Measurements from ENCODE around the gene WNT3. TPM values are rescaled to one million over a fixed set of nuclear protein-coding genes. Genes with fewer than 3 reads are reported as not detected.
"Not testable (repeated sequence)": the region's sequence is repeated elsewhere in the genome, so short reads cannot be mapped to it uniquely, and the experiment has no call there.

Gene WNT3
- total and polyA plus RNA-seq, 10 of the 15 experiments (the other 5 are each of a cell fraction or from before 2014, with no cell fraction given) = 0.01 to 0.03 TPM; not detected in 8

- ChIA-PET SMC1A (ENCODE audit: uncharacterized antibody, unreplicated experiment) (no interaction called here), RAD21 (ENCODE audit: unreplicated experiment) (no interaction called here), CTCF (no interaction called here), POLR2A (interaction anchor here (0.6 kb wide), 1 partner anchor 9 kb away, joined by 4 read pairs; no protein-coding TSS in a partner anchor)
- H3K27ac ChIP-seq (ENCODE audit: control insufficient read depth, insufficient read depth) = no peak overlapping the region
- FAIRE-seq (no peak), ATAC-seq (no peak), DNase-seq (ENCODE audit: low read depth, low spot score) (no peak)
- no peaks in the 10 kb centered on the region; the same call in 2 of the 3 replicates for H3K9me3 ChIP-seq (replicated peaks; ENCODE audit: control insufficient read depth, insufficient read depth, low read length)
- H3K4me1 ChIP-seq (ENCODE audit: control insufficient read depth, insufficient read depth, low read length) = no peaks in the 10 kb centered on the region
- 33% methylated on average over 5 of the region's 5 CpGs for WGBS (ENCODE audit: insufficient coverage, insufficient replicate concordance, low lambda C conversion rate, missing lambda C conversion rate)
- H4K20me1 ChIP-seq (ENCODE audit: control insufficient read depth, insufficient read depth) = no peaks in the 10 kb centered on the region
- no peak overlapping the region for H2AFZ ChIP-seq (ENCODE audit: control insufficient read depth, low read depth, low read length)
- TF ChIP-seq CBFB (IDR thresholded peaks at IDR 0.05; ENCODE audit: low read depth) (no peak), NR2C1 (IDR thresholded peaks at IDR 0.05) (no peak), TCF12 (IDR thresholded peaks at IDR 0.05; ENCODE audit: low read depth, low read length) (no peak), SKIL (IDR thresholded peaks at IDR 0.05; ENCODE audit: low read depth, poor library complexity, severe bottlenecking) (no peak), SIN3A (IDR thresholded peaks at IDR 0.05; ENCODE audit: low read depth, low read length) (no peak), ATF3 (IDR thresholded peaks at IDR 0.05; ENCODE audit: borderline replicate concordance, extremely low read depth, low read depth, low read length) (no peak), EZH2 (IDR thresholded peaks at IDR 0.05; ENCODE audit: borderline replicate concordance, control insufficient read depth, low read depth, low read length) (no peak), HDAC6 (IDR thresholded peaks at IDR 0.05; ENCODE audit: unreplicated experiment) (no peak), REST (IDR thresholded peaks at IDR 0.05; ENCODE audit: low read depth, low read length) (no peak), ZZZ3 (IDR thresholded peaks at IDR 0.05; ENCODE audit: control insufficient read depth, insufficient read length, low read depth) (no peak), RBBP5 (conservative IDR thresholded peaks at IDR 0.05) (no peak)
- no peaks in the 10 kb centered on the region for H3K36me3 ChIP-seq (ENCODE audit: control insufficient read depth in 2 of 2, insufficient read depth in 2 of 2, low read length in 1 of 2)
- H3K9ac ChIP-seq (ENCODE audit: control insufficient read depth, insufficient read depth, low read length) = no peak overlapping the region
- peaks cover 0 to 3% of the 10 kb centered on the region in 2 experiments; a peak in 3 of 4 replicates for H3K27me3 ChIP-seq (replicated peaks in 1 of 2; ENCODE audit: control insufficient read depth in 2 of 2, insufficient read depth in 2 of 2, low read length in 1 of 2)
- no peaks in the 10 kb centered on the region for H3K79me2 ChIP-seq (ENCODE audit: control insufficient read depth, insufficient read depth, low read length)
- H3K4me2 ChIP-seq (ENCODE audit: control insufficient read depth, insufficient read depth) = no peak overlapping the region
- no peak overlapping the region for H3K4me3 ChIP-seq
- no TSS peak for BruUV-seq (replicated peaks)
- in situ Hi-C loops (cut with MboI) (loop anchor here (10.0 kb wide), 2 partner anchors 61 to 101 kb away; partner anchors contain the start of gene WNT9B), intact Hi-C loops (cut with micrococcal nuclease; ENCODE audit: unreplicated experiment) (no loop called here)
These were observed 25.0 kb downstream of the WNT3 start for GRCh38 chr17:46793541-46793940.

GRCh38 chr17:46793023-46793422 is 25.5 kb downstream of the WNT3 start:
- H3K79me2 ChIP-seq (ENCODE audit: control insufficient read depth, insufficient read depth, low read length); BruUV-seq (replicated peaks); H3K9ac ChIP-seq (ENCODE audit: control insufficient read depth, insufficient read depth, low read length); H3K36me3 ChIP-seq (ENCODE audit: control insufficient read depth in 2 of 2, insufficient read depth in 2 of 2, low read length in 1 of 2); H4K20me1 ChIP-seq (ENCODE audit: control insufficient read depth, insufficient read depth); FAIRE-seq; H3K4me3 ChIP-seq; DNase-seq (ENCODE audit: low read depth, low spot score); H3K9me3 ChIP-seq (replicated peaks; ENCODE audit: control insufficient read depth, insufficient read depth, low read length); H3K27ac ChIP-seq (ENCODE audit: control insufficient read depth, insufficient read depth); H3K4me1 ChIP-seq (ENCODE audit: control insufficient read depth, insufficient read depth, low read length); intact Hi-C loops (cut with micrococcal nuclease; ENCODE audit: unreplicated experiment); ATAC-seq; H3K4me2 ChIP-seq (ENCODE audit: control insufficient read depth, insufficient read depth); SMC1A ChIA-PET (ENCODE audit: uncharacterized antibody, unreplicated experiment); H3K27me3 ChIP-seq (replicated peaks in 1 of 2; ENCODE audit: control insufficient read depth in 2 of 2, insufficient read depth in 2 of 2, low read length in 1 of 2); CTCF ChIA-PET; POLR2A ChIA-PET; H2AFZ ChIP-seq (ENCODE audit: control insufficient read depth, low read depth, low read length); RAD21 ChIA-PET (ENCODE audit: unreplicated experiment): not testable (repeated sequence)
- in situ Hi-C loops (cut with MboI) = loop anchor here (10.0 kb wide), 2 partner anchors 62 to 102 kb away; partner anchors contain the start of gene WNT9B
- WGBS (ENCODE audit: insufficient coverage, insufficient replicate concordance, low lambda C conversion rate, missing lambda C conversion rate) = 95% methylated on average over 5 of the region's 6 CpGs

All from GM12878 (cell line).